ENCODE data around the gene LDLRAD4. TPM values are rescaled to one million over a fixed set of nuclear protein-coding genes. Genes with fewer than 3 reads are reported as not detected.

LDLRAD4 gene
- polyA plus RNA-seq, 1 experiment, result not detected

DNA sequence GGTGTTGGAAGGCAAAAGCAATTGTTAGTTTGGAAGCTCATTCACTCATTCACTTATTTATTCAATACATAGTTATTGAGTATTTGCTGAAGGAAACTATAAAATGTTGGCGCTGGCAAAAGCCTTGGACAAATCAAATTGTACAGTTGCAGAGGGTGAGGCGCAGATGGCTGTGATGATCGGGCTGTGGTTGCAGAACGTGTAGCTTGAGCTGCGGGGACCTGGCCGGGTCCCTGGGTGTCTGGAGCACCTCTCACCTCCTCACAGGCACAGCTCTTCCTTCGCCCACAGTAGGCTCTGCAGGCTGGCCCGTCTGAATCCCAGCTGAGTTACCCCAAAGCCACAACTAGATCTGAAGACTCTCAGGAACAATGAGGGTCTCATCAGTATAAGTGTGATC, 72.7 kb downstream of the LDLRAD4 start:
- CTCF ChIA-PET, result no interaction called here
- Histone ChIP-seq H3K4me3 (ENCODE audit: low read depth, low read length) (no peak overlapping the region), H3K9me3 (ENCODE audit: control insufficient read depth, insufficient read depth, low read length) (peaks cover 3% of the 10 kb centered on the region; the same call in 1 of the 2 replicates), H3K27ac (ENCODE audit: low read depth, low read length) (no peak overlapping the region), H3K27me3 (ENCODE audit: control insufficient read depth, insufficient read depth, low read length) (no peaks in the 10 kb centered on the region)
- POLR2A ChIA-PET, result no interaction called here
- TF ChIP-seq, protein P1, sequence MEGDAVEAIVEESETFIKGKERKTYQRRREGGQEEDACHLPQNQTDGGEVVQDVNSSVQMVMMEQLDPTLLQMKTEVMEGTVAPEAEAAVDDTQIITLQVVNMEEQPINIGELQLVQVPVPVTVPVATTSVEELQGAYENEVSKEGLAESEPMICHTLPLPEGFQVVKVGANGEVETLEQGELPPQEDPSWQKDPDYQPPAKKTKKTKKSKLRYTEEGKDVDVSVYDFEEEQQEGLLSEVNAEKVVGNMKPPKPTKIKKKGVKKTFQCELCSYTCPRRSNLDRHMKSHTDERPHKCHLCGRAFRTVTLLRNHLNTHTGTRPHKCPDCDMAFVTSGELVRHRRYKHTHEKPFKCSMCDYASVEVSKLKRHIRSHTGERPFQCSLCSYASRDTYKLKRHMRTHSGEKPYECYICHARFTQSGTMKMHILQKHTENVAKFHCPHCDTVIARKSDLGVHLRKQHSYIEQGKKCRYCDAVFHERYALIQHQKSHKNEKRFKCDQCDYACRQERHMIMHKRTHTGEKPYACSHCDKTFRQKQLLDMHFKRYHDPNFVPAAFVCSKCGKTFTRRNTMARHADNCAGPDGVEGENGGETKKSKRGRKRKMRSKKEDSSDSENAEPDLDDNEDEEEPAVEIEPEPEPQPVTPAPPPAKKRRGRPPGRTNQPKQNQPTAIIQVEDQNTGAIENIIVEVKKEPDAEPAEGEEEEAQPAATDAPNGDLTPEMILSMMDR (IDR thresholded peaks at IDR 0.05; ENCODE audit: low read depth, low read length), result no peak
- no peak for DNase-seq (ENCODE audit: low read depth, low spot score)

- Histone ChIP-seq H3K4me3 (ENCODE audit: low read depth, low read length) (no peak overlapping the region), H3K27me3 (ENCODE audit: control insufficient read depth, insufficient read depth, low read length) (no peaks in the 10 kb centered on the region), H3K27ac (ENCODE audit: low read depth, low read length) (no peak overlapping the region), H3K9me3 (ENCODE audit: control insufficient read depth, insufficient read depth, low read length) (peaks cover 3% of the 10 kb centered on the region; the same call in 1 of the 2 replicates)
- POLR2A ChIA-PET, result no interaction called here
- TF ChIP-seq, protein P1 (IDR thresholded peaks at IDR 0.05; ENCODE audit: low read depth, low read length), result no peak
- CTCF ChIA-PET, result no interaction called here
- no peak for DNase-seq (ENCODE audit: low read depth, low spot score)
These were observed 73.3 kb downstream of the LDLRAD4 start for GRCh38 chr18:13291745-13292447.

DNA sequence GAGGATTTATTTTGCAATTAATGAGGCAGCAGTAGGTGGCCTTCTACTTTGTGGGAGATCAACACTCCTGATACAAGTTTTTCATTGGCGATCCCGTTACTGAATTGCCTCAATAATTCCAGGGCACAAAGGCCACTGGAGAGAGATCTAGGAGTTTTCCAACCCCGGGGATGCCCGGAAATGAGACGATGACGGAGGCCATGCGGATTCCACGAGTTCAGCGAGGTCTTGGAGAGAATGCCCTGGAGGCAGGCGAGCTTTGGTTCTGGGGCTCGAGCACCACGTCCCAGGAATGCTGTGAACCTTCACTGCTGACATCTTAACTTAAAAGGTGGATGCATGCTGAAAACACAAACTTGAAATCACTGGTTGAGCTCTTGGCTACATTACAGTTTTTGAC, 74.2 kb downstream of the LDLRAD4 start:
- no peak overlapping the region for H3K4me3 ChIP-seq (ENCODE audit: low read depth, low read length)
- DNase-seq (ENCODE audit: low read depth, low spot score), result no peak
- ChIA-PET CTCF (no interaction called here), POLR2A (no interaction called here)
- no peaks in the 10 kb centered on the region for H3K27me3 ChIP-seq (ENCODE audit: control insufficient read depth, insufficient read depth, low read length)
- TF ChIP-seq, protein P1 (IDR thresholded peaks at IDR 0.05; ENCODE audit: low read depth, low read length), result no peak
- H3K9me3 ChIP-seq (ENCODE audit: control insufficient read depth, insufficient read depth, low read length), result peaks cover 3% of the 10 kb centered on the region; the same call in 1 of the 2 replicates
- H3K27ac ChIP-seq (ENCODE audit: low read depth, low read length), result no peak overlapping the region

DNA sequence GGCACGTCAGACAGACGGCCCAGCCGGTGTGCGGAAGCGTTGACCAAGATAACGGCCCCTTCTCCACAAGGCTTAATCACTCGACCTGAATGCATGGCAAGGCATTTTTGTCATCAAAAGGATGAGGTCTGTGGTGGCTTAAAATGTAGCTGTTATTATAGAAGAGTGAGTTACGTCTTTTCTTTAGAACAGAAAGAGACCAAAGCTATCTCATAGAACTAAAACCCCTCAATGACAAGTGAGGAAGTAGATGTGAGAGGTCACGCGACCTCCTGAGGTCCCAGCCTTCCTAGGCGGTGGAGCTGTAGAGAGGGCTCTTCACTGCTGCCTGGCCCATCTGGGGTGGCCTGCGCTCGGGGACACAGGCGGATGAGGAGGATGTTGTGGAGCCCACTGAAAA, 75.7 kb downstream of the LDLRAD4 start:
- Histone ChIP-seq H3K27ac (ENCODE audit: low read depth, low read length) (no peak overlapping the region), H3K27me3 (ENCODE audit: control insufficient read depth, insufficient read depth, low read length) (no peaks in the 10 kb centered on the region), H3K4me3 (ENCODE audit: low read depth, low read length) (no peak overlapping the region), H3K9me3 (ENCODE audit: control insufficient read depth, insufficient read depth, low read length) (peaks cover 5% of the 10 kb centered on the region; the same call in 1 of the 2 replicates)
- CTCF ChIA-PET, result no interaction called here
- TF ChIP-seq, protein P1 (IDR thresholded peaks at IDR 0.05; ENCODE audit: low read depth, low read length), result no peak
- no peak for DNase-seq (ENCODE audit: low read depth, low spot score)
- POLR2A ChIA-PET, result no interaction called here

- TF ChIP-seq, protein P1 (IDR thresholded peaks at IDR 0.05; ENCODE audit: low read depth, low read length), result no peak
- POLR2A ChIA-PET, result no interaction called here
- no peak overlapping the region for H3K27ac ChIP-seq (ENCODE audit: low read depth, low read length)
These were observed 77.3 kb downstream of the LDLRAD4 start for GRCh38 chr18:13295894-13296293.

More at GRCh38 chr18:13295894-13296293, 77.3 kb downstream of the LDLRAD4 start:
- CTCF ChIA-PET, result no interaction called here
- no peak for DNase-seq (ENCODE audit: low read depth, low spot score)
- Histone ChIP-seq H3K27me3 (ENCODE audit: control insufficient read depth, insufficient read depth, low read length) (no peaks in the 10 kb centered on the region), H3K4me3 (ENCODE audit: low read depth, low read length) (no peak overlapping the region), H3K9me3 (ENCODE audit: control insufficient read depth, insufficient read depth, low read length) (peaks cover 5% of the 10 kb centered on the region; the same call in 1 of the 2 replicates)
